Measurements from ENCODE around the gene INPP5K. TPM values are rescaled to one million over a fixed set of nuclear protein-coding genes. Genes with fewer than 3 reads are reported as not detected.

Gene INPP5K
- total and polyA plus RNA-seq, 2 experiments from 2014 or later = 18.1 to 24.6 TPM

DNA sequence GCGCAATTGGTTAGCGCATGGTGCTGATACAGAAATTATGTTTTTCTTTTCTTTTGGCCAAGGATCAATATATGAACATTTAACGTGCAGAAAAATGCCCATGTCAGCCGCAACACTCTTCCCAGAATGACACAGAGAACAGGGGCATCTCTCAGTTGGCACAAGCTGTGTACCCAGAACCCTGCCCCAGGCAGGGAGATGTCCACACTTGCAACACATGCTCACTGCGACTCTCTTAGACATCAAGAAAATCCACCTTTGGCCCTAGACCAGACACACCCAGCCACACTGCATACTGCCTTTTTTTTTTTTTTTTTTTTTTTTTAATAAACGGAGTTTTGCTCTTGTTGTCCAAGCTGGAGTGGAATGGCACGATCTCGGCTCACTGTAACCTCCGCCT, 29.2 kb upstream of the INPP5K start:
- TF ChIP-seq, protein P1, sequence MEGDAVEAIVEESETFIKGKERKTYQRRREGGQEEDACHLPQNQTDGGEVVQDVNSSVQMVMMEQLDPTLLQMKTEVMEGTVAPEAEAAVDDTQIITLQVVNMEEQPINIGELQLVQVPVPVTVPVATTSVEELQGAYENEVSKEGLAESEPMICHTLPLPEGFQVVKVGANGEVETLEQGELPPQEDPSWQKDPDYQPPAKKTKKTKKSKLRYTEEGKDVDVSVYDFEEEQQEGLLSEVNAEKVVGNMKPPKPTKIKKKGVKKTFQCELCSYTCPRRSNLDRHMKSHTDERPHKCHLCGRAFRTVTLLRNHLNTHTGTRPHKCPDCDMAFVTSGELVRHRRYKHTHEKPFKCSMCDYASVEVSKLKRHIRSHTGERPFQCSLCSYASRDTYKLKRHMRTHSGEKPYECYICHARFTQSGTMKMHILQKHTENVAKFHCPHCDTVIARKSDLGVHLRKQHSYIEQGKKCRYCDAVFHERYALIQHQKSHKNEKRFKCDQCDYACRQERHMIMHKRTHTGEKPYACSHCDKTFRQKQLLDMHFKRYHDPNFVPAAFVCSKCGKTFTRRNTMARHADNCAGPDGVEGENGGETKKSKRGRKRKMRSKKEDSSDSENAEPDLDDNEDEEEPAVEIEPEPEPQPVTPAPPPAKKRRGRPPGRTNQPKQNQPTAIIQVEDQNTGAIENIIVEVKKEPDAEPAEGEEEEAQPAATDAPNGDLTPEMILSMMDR (IDR thresholded peaks at IDR 0.05; ENCODE audit: low read depth, low read length) = no peak
- Histone ChIP-seq H3K9me3 (ENCODE audit: low read depth) (no peaks in the 10 kb centered on the region), H3K4me3 (no peak overlapping the region), H3K27ac (no peak overlapping the region), H3K4me1 (ENCODE audit: low read depth) (no peaks in the 10 kb centered on the region), H3K27me3 (no peaks in the 10 kb centered on the region), H3K36me3 (peaks cover 30% of the 10 kb centered on the region)
- no peak for DNase-seq (ENCODE audit: low read depth in 1 of 2, low spot score in 1 of 2)

DNA sequence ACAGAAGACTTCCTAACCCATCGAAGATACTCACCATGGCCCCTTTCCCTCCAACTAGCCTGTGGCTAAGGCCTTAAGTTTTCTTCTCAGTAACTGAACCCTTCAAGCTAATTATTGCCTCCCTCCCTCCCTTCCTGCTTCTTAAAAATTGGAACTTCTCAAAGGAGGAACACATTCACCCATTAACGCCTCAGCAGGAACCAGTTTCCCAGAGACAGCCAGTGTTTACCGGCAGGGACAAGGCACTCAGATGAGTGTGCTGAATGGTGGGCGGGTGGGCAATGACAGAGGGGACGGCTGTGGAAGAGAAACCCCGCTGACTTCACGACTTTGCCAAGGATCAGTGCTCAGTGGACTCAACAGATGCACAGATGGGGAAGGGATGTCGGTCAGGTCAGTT, 25.9 kb upstream of the INPP5K start:
- no peaks in the 10 kb centered on the region for H3K27me3 ChIP-seq
- no peaks in the 10 kb centered on the region for H3K4me1 ChIP-seq (ENCODE audit: low read depth)
- peaks cover 38% of the 10 kb centered on the region for H3K36me3 ChIP-seq
- TF ChIP-seq, protein P1 (IDR thresholded peaks at IDR 0.05; ENCODE audit: low read depth, low read length) = no peak
- H3K27ac ChIP-seq = no peak overlapping the region
- no peak for DNase-seq (ENCODE audit: low read depth in 1 of 2, low spot score in 1 of 2)
- no peak overlapping the region for H3K4me3 ChIP-seq
- H3K9me3 ChIP-seq (ENCODE audit: low read depth) = no peaks in the 10 kb centered on the region

- H3K36me3 ChIP-seq = peaks cover 39% of the 10 kb centered on the region
These were observed 25.0 kb upstream of the INPP5K start for GRCh38 chr17:1541367-1541904.

GRCh38 chr17:1539811-1540210, 23.4 kb upstream of the INPP5K start:
- Histone ChIP-seq H3K4me1 (ENCODE audit: low read depth) (no peaks in the 10 kb centered on the region), H3K9me3 (ENCODE audit: low read depth) (no peaks in the 10 kb centered on the region), H3K36me3 (peaks cover 47% of the 10 kb centered on the region), H3K27ac (no peak overlapping the region), H3K4me3 (no peak overlapping the region), H3K27me3 (no peaks in the 10 kb centered on the region)
- DNase-seq (ENCODE audit: low read depth in 1 of 2, low spot score in 1 of 2) = no peak
- TF ChIP-seq, protein P1 (IDR thresholded peaks at IDR 0.05; ENCODE audit: low read depth, low read length) = no peak

More at GRCh38 chr17:1541367-1541904, 25.0 kb upstream of the INPP5K start:
- Histone ChIP-seq H3K27me3 (no peaks in the 10 kb centered on the region), H3K27ac (no peak overlapping the region), H3K4me3 (no peak overlapping the region), H3K9me3 (ENCODE audit: low read depth) (no peaks in the 10 kb centered on the region), H3K4me1 (ENCODE audit: low read depth) (no peaks in the 10 kb centered on the region)
- TF ChIP-seq, protein P1 (IDR thresholded peaks at IDR 0.05; ENCODE audit: low read depth, low read length) = no peak
- no peak for DNase-seq (ENCODE audit: low read depth in 1 of 2, low spot score in 1 of 2)

GRCh38 chr17:1535737-1536136, 19.3 kb upstream of the INPP5K start:
- Histone ChIP-seq H3K27ac (no peak overlapping the region), H3K4me3 (no peak overlapping the region), H3K4me1 (ENCODE audit: low read depth) (no peaks in the 10 kb centered on the region), H3K9me3 (ENCODE audit: low read depth) (no peaks in the 10 kb centered on the region), H3K36me3 (peaks cover 58% of the 10 kb centered on the region), H3K27me3 (no peaks in the 10 kb centered on the region)
- TF ChIP-seq, protein P1 (IDR thresholded peaks at IDR 0.05; ENCODE audit: low read depth, low read length) = no peak
- DNase-seq (ENCODE audit: low read depth in 1 of 2, low spot score in 1 of 2) = no peak

Data from cardiac muscle cell (in vitro differentiated cells and primary cell).